GM19395 (cell line): Measurements from ENCODE around the gene EP300.
"Not testable (repeated sequence)": the region's sequence is repeated elsewhere in the genome, so short reads cannot be mapped to it uniquely, and the experiment has no call there.

Source experiments
- ATAC-seq: cut with Tn5 transposase; IDR thresholded peaks from one replicate; pipeline ENCODE4 v1.9.1; 2021; ENCODE audit warnings: mild to moderate bottlenecking, moderate library complexity; ENCODE audit not compliant: unreplicated experiment

The EP300 gene

DNA sequence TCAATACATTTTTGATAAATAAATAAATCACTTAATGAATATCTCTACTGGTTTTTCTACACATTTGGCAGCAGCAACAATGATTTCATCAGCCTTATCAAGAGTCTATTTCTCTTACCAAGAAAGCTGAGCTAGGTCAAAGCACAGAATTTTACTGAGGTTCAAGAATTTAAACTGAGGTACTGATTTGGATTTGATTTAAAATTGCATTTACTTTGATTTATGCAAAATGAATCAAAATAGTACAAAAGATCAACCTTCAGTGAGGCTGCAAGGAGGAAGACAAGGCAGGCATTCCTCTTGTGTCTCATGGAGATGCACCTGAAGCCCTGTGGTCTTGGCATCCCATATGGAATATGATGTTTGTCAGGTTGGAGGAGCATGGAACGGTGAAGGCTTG lies 15.5 kb upstream of the EP300 start:
- ATAC-seq = no peak

GRCh38 chr22:41078931-41079330 lies 13.5 kb upstream of the EP300 start:
- no peak for ATAC-seq

DNA sequence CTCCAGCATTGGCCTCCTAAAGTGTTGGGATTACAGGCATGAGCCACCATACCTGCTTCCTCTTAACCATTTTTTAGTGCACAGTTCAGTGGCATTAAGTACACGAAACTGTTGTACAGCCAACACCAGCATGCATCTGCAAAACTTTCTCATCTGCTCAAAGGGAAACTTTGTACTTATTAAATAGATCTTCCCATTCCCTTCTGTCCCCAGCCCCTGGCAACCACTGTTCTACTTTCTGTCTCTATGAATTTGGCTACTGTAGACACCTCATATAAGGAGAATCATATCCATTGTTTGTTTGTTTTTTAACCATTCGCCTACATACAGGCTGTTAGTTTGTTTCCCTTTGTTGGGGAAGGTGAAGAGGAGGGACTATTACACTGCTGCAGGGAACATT lies 6.5 kb upstream of the EP300 start:
- ATAC-seq = no peak

- peak; percentile 60 for ATAC-seq
These were observed 1.0 kb upstream of the EP300 start for GRCh38 chr22:41091132-41092022.

- no peak for ATAC-seq
These were observed 537 bp downstream of the EP300 start for GRCh38 chr22:41092847-41093411.

DNA sequence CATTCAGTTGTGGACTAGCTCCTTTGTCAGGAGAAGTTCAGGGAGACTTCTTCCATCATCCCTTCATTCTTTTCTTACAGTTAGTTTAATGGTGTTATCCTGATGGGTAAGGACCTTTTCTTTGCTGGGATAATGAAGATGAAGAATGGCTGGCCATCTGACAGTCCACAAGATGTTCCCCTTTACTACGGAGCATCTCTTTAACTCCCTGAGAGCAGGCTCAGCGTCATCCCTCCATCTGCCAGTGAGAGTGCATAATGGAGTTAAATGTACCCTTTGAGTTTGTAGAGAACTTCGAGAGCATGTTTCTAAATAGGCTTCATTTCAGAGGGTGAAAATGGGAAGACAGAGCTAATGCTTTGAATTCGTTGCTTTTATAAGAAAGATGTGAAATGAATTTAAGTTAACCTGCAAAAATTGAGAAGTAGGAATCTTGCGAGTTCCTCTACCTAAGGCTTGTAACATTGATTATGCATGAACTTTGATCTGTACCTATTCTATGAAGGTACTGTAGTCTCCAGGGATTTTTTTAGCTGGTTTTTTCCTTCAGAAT lies 1.7 kb downstream of the EP300 start:
- ATAC-seq = no peak

- ATAC-seq = no peak
These were observed 4.0 kb downstream of the EP300 start for GRCh38 chr22:41096391-41096790.

GRCh38 chr22:41096841-41097240 lies 4.4 kb downstream of the EP300 start:
- ATAC-seq = no peak

GRCh38 chr22:41099036-41099435 lies 6.6 kb downstream of the EP300 start:
- ATAC-seq = no peak

GRCh38 chr22:41106122-41106968 lies 14.0 kb downstream of the EP300 start:
- ATAC-seq = no peak

DNA sequence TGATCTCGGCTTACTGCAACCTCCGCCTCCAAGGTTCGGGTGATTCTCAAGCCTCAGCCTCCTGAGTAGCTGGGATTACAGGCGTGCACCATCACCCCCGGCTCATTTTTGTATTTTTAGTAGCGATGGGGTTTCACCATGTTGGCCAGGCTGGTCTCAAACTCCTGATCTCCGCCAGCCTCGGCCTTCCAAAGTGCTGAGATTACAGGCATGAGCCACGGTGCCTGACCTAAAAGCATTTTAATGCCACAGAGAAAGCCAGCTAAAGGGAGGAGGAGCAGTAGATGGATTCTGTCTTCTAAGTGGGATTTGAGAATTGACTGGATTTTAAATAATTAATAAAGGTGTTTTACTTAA lies 14.6 kb downstream of the EP300 start:
- ATAC-seq = not testable (repeated sequence)

DNA sequence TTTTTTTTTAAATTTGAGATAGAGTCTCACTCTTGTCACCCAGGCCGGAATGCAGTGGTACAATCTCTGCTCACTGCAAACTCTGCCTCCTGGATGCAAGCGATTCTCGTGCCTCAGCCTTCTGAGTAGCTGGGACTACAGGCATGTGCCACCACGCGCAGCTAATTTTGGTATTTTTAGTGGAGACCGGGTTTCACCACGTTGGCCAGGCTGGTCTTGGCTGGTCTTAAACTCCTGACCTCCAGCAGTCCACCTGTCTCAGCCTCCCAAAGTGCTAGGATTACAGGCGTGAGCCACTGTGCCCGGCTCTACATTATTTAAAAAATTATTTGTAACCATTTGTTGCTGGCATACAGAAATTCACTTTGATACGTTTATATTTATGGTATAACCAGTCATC lies 18.6 kb downstream of the EP300 start:
- ATAC-seq = no peak

GRCh38 chr22:41116342-41116741 lies 23.9 kb downstream of the EP300 start:
- no peak for ATAC-seq

- ATAC-seq = no peak
These were observed 25.0 kb downstream of the EP300 start for GRCh38 chr22:41117127-41117965.

DNA sequence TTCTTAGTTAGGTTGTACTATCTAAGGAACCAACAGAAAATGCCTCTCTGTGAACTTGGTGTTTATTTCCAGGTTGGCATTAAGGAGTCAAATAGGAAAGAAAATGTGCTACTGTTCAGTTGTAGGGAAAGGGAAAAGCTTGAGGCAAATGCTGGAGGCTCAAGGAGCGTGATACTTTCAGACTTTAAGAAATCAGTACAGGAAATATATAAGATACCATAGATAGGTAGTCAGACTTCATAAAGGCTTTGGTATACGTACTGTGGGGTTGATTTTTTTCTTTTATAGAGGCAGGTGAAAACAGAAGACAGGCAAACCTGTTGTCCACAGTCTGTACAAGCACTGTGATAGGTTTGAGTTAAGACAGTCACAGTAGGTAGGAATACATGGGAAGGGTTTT lies 30.8 kb downstream of the EP300 start:
- ATAC-seq = no peak

DNA sequence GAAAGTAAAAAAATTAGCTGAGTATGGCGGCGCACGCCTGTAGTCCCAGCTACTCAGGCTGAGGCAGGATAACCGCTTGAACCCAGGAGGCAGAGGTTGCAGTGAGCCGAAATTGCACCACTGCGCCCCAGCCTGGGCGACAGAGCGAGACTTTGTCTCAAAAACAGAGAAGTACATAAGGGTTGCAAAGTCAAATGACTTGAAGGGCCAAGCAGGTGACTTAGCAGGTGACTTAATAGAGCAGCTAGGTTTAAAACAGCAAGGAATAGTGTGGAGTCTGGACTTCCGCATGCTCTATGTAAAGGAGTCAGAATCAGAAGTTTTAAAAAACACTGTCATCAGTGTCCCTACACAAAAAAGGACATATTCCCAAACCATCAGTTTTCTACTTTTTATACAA lies 31.7 kb downstream of the EP300 start:
- ATAC-seq = no peak

- no peak for ATAC-seq
These were observed 35.1 kb downstream of the EP300 start for GRCh38 chr22:41127451-41127850.

GRCh38 chr22:41128606-41129005 lies 36.2 kb downstream of the EP300 start:
- ATAC-seq = no peak

DNA sequence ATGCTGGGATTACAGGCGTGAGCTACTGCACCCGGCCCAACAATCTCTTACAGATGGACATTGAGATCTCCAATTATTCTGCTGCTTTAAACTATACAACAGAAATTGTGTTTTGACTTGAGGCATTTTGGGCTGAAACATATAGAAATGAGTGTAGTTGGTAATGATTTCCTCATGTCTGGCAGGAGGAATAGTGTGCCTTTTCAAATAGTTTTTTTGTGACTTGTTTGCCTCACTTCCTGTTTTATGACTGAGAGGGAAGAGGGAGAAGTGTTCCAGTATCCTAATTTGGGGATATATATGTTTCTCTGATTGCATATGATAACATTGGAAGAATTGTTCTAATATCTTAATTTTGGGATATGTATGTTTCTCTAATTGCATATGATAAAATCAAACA lies 40.2 kb downstream of the EP300 start:
- no peak for ATAC-seq

- no peak for ATAC-seq
These were observed 48.1 kb downstream of the EP300 start for GRCh38 chr22:41140365-41140957.
